Diencephalon (tissue), 1 donor: ENCODE results near the gene ZNF214. TPM values are rescaled to one million over a fixed set of nuclear protein-coding genes. Genes with fewer than 3 reads are reported as not detected.

Experiments
- total RNA-seq: library from RNA; depleted of rRNA; stranded (reverse); fragments of >200 nt; gene quantifications from one replicate; pipeline ENCODE4 v1.2.3, GENCODE V29; 2014

Gene ZNF214
- total RNA-seq: 14.1 TPM

DNA sequence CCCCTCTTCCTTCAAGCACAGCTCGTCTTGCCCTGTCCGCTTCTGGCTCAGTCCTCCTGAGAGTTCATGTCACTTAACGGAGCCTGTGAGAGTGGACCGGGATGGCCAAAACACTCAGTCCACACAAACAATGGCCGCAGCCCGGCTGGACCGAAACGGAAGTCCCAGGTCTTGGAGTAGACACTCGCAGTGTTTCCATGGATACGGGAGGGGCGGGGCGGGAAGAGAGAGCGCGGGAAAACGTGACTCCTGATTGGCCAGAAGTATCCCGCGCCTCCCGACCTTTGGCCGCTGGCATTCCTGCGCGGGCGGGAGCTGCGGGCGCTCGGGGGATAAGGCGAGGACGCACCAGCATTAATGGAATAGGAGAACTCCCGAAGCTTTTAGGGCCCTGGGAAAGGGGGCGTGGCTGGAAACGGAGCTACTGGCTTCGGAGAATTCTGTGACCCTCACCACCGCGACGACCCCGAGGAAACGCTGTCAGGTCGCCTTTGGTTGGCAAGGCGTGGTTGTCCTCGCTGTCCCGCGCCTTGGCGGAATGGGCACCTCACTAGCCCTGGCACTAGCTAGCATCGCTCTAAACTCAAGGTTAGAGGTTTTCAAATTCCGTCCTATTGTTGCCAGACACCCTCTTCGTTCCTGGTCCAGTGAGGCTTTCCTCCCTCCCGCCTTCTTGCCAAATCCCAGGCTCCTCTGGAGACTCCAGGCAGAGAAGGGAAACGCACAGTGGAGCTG, at the start of gene ZNF214, which contains the start of gene NLRP14:
TSS of gene ZNF214 (minus strand) at position 164 of the 735 bp plus-strand sequence. CDS start 17,511 bp downstream, outside the sequence.
TSS of gene NLRP14 (plus strand) at position 297 of the 735 bp plus-strand sequence. CDS start 18,108 bp downstream, outside the sequence.

Other genes with a start within 250 kb of the ZNF214 start
- 1.4 TPM for gene OR2AG2, start 248.4 kb downstream of the ZNF214 start, total RNA-seq
- gene OR2AG1, start 237.3 kb downstream of the ZNF214 start, total RNA-seq: not detected
- gene OR6A2, start 220.7 kb downstream of the ZNF214 start, total RNA-seq: 1.8 TPM
- not detected for gene OR10A5, start 174.7 kb downstream of the ZNF214 start, total RNA-seq
- gene OR10A2, start 157.3 kb downstream of the ZNF214 start, total RNA-seq: not detected
- not detected for gene OR10A4, start 143.7 kb downstream of the ZNF214 start, total RNA-seq
- gene OR2D2, start 127.8 kb downstream of the ZNF214 start, total RNA-seq: 1.4 TPM
- gene OR2D3, start 99.3 kb downstream of the ZNF214 start, total RNA-seq: not detected
- gene ZNF215, start 93.9 kb downstream of the ZNF214 start, total RNA-seq: 3.5 TPM
- 0.92 TPM for gene NLRP14, start 133 bp upstream of the ZNF214 start, total RNA-seq
- not detected for gene RBMXL2, start 68.7 kb upstream of the ZNF214 start, total RNA-seq
- gene SYT9, start 231.6 kb upstream of the ZNF214 start, total RNA-seq: 29.1 TPM